Prostate gland (tissue), 2 donors: Measurements from ENCODE around the gene LRRN3.

Experiments used
- POLR2A ChIP-seq: fragments of 450-650 bp; IDR thresholded peaks from one replicate; pipeline ENCODE4 v1.6.1; 2016; ENCODE audit warnings: antibody characterized with exemption, mild to moderate bottlenecking
- POLR2AphosphoS5 ChIP-seq: sonication (generic); formaldehyde crosslinking; IDR thresholded peaks from one replicate; pipeline ENCODE4 v1.6.1; 2017; ENCODE audit warnings: antibody characterized with exemption
- TF ChIP-seq, protein P1 (sequence below), 4 experiments: fragments of 200-600 bp in 2 of 4; fragments of 450-650 bp in 2 of 4; sonication (generic) in 2 of 4; IDR thresholded peaks; 1 replicate in 3 of 4; 2 replicates in 1 of 4; pipeline ENCODE4 v1.5.1; 2016 to 2019; ENCODE audit warnings: antibody characterized with exemption in 4 of 4, mild to moderate bottlenecking in 2 of 4, moderate library complexity in 2 of 4

DNA sequence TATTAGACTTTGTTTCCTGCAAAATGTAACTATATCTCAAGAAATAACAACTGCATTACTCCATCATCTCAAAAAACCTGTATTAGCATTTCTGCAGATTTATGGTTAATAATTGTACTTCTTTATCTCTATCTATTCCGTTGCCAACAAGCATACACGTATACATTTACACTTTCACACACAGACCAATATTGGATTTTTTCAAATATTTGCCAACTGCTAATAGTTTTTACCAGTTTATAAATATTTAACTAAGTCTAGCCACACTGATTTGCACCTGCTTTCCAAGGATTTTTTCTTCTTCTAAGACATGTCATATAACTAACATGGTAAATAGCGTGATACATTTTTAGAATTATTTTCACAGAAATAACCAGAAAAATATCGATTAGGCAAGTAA lies 12.2 kb downstream of the LRRN3 start:
- TF ChIP-seq POLR2AphosphoS5 (no peak), POLR2A (no peak)
- TF ChIP-seq, protein P1, sequence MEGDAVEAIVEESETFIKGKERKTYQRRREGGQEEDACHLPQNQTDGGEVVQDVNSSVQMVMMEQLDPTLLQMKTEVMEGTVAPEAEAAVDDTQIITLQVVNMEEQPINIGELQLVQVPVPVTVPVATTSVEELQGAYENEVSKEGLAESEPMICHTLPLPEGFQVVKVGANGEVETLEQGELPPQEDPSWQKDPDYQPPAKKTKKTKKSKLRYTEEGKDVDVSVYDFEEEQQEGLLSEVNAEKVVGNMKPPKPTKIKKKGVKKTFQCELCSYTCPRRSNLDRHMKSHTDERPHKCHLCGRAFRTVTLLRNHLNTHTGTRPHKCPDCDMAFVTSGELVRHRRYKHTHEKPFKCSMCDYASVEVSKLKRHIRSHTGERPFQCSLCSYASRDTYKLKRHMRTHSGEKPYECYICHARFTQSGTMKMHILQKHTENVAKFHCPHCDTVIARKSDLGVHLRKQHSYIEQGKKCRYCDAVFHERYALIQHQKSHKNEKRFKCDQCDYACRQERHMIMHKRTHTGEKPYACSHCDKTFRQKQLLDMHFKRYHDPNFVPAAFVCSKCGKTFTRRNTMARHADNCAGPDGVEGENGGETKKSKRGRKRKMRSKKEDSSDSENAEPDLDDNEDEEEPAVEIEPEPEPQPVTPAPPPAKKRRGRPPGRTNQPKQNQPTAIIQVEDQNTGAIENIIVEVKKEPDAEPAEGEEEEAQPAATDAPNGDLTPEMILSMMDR (IDR thresholded peaks at IDR 0.05): no peak
